Rectal smooth muscle tissue (tissue), 1 donor: Measurements from ENCODE around the gene SOX2.

Experiments
- H3K27ac ChIP-seq: one replicate; pipeline ENCODE4 v1.7.0; 2013; ENCODE audit warnings: low read depth, low read length, inconsistent platforms
- H3K27me3 ChIP-seq: one replicate; pipeline ENCODE4 v1.7.0; 2013; ENCODE audit warnings: low read length; ENCODE audit not compliant: control insufficient read depth, insufficient read depth
- H3K36me3 ChIP-seq: one replicate; pipeline ENCODE4 v1.7.0; 2013; ENCODE audit warnings: low read length; ENCODE audit not compliant: control insufficient read depth, insufficient read depth
- H3K4me1 ChIP-seq: one replicate; pipeline ENCODE4 v1.7.0; 2013; ENCODE audit warnings: low read length; ENCODE audit not compliant: control insufficient read depth, insufficient read depth
- H3K4me3 ChIP-seq: one replicate; pipeline ENCODE4 v1.7.0; 2013; ENCODE audit warnings: low read length
- H3K9ac ChIP-seq: one replicate; pipeline ENCODE4 v1.7.0; 2013; ENCODE audit warnings: low read length

The SOX2 gene

GRCh38 chr3:181719991-181720680 is 8.4 kb downstream of the SOX2 start:
- Histone ChIP-seq H3K4me3 (no peak overlapping the region), H3K4me1 (no peaks in the 10 kb centered on the region), H3K27ac (peak overlapping the region; percentile 7), H3K9ac (no peak overlapping the region), H3K36me3 (no peaks in the 10 kb centered on the region), H3K27me3 (peaks cover 56% of the 10 kb centered on the region)

- no peak overlapping the region for H3K27ac ChIP-seq
- H3K36me3 ChIP-seq = no peaks in the 10 kb centered on the region
- H3K4me1 ChIP-seq = no peaks in the 10 kb centered on the region
- H3K4me3 ChIP-seq = no peak overlapping the region
- H3K9ac ChIP-seq = no peak overlapping the region
- H3K27me3 ChIP-seq = peaks cover 60% of the 10 kb centered on the region
Measured at GRCh38 chr3:181721046-181721875, 9.5 kb downstream of the SOX2 start.

- Histone ChIP-seq H3K9ac (no peak overlapping the region), H3K36me3 (no peaks in the 10 kb centered on the region), H3K27me3 (peaks cover 65% of the 10 kb centered on the region), H3K4me1 (no peaks in the 10 kb centered on the region), H3K4me3 (no peak overlapping the region), H3K27ac (no peak overlapping the region)
Measured at GRCh38 chr3:181722156-181722555, 10.4 kb downstream of the SOX2 start.

GRCh38 chr3:181722766-181723425 is 11.2 kb downstream of the SOX2 start:
- Histone ChIP-seq H3K27me3 (peaks cover 67% of the 10 kb centered on the region), H3K4me1 (no peaks in the 10 kb centered on the region), H3K36me3 (no peaks in the 10 kb centered on the region), H3K4me3 (no peak overlapping the region), H3K27ac (no peak overlapping the region), H3K9ac (no peak overlapping the region)

- no peaks in the 10 kb centered on the region for H3K4me1 ChIP-seq
- H3K27me3 ChIP-seq = peaks cover 66% of the 10 kb centered on the region
- H3K9ac ChIP-seq = no peak overlapping the region
Measured at GRCh38 chr3:181723625-181724191, 12.0 kb downstream of the SOX2 start.

GRCh38 chr3:181724192-181724965 is 12.7 kb downstream of the SOX2 start:
- no peak overlapping the region for H3K4me3 ChIP-seq
- H3K36me3 ChIP-seq = no peaks in the 10 kb centered on the region
- peaks cover 67% of the 10 kb centered on the region for H3K27me3 ChIP-seq
- no peaks in the 10 kb centered on the region for H3K4me1 ChIP-seq
- H3K27ac ChIP-seq = no peak overlapping the region
- no peak overlapping the region for H3K9ac ChIP-seq

More at GRCh38 chr3:181723625-181724191, 12.0 kb downstream of the SOX2 start:
- Histone ChIP-seq H3K4me3 (no peak overlapping the region), H3K27ac (no peak overlapping the region), H3K36me3 (no peaks in the 10 kb centered on the region)

- Histone ChIP-seq H3K36me3 (no peaks in the 10 kb centered on the region), H3K4me1 (no peaks in the 10 kb centered on the region), H3K9ac (no peak overlapping the region), H3K4me3 (no peak overlapping the region), H3K27me3 (peaks cover 62% of the 10 kb centered on the region), H3K27ac (no peak overlapping the region)
Measured at GRCh38 chr3:181725131-181725731, 13.5 kb downstream of the SOX2 start.

GRCh38 chr3:181725830-181726229 is 14.1 kb downstream of the SOX2 start:
- peaks cover 62% of the 10 kb centered on the region for H3K27me3 ChIP-seq
- no peaks in the 10 kb centered on the region for H3K4me1 ChIP-seq
- no peak overlapping the region for H3K4me3 ChIP-seq
- H3K27ac ChIP-seq = no peak overlapping the region
- no peak overlapping the region for H3K9ac ChIP-seq
- no peaks in the 10 kb centered on the region for H3K36me3 ChIP-seq

- Histone ChIP-seq H3K27me3 (peaks cover 62% of the 10 kb centered on the region), H3K9ac (no peak overlapping the region), H3K27ac (peak overlapping the region; percentile 66), H3K36me3 (no peaks in the 10 kb centered on the region), H3K4me3 (peak overlapping the region; percentile 55), H3K4me1 (no peaks in the 10 kb centered on the region)
Measured at GRCh38 chr3:181726351-181727330, 14.9 kb downstream of the SOX2 start.

GRCh38 chr3:181727341-181728032 is 15.8 kb downstream of the SOX2 start:
- no peaks in the 10 kb centered on the region for H3K4me1 ChIP-seq
- peak overlapping the region; percentile 66 for H3K27ac ChIP-seq
- peaks cover 57% of the 10 kb centered on the region for H3K27me3 ChIP-seq

More at GRCh38 chr3:181727341-181728032, 15.8 kb downstream of the SOX2 start:
- Histone ChIP-seq H3K4me3 (peak overlapping the region; percentile 55), H3K9ac (no peak overlapping the region), H3K36me3 (no peaks in the 10 kb centered on the region)
